Measurements from ENCODE around the gene ATXN7.

The ATXN7 gene

DNA sequence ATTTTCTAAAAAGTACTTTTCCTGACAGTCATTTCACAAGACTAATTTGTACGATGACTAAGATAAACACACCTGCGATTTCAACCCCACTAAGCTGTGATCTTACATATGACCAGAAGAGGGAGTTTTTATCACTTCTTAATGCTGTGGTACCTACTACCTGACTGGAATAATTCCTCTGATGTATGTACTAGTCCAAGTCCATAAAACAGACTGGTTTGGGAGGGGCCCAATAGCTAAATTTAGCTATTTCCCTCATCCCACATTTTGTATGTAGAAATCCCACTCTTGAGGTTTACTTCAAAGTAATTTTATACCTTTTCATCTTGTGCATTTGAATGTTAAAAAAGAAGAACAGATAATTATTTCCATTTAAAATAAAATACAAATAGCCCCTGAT, 98.2 kb downstream of the ATXN7 start:
- in situ Hi-C loops (cut with MboI; ENCODE audit: low sequenced_read_pairs): no loop called here

DNA sequence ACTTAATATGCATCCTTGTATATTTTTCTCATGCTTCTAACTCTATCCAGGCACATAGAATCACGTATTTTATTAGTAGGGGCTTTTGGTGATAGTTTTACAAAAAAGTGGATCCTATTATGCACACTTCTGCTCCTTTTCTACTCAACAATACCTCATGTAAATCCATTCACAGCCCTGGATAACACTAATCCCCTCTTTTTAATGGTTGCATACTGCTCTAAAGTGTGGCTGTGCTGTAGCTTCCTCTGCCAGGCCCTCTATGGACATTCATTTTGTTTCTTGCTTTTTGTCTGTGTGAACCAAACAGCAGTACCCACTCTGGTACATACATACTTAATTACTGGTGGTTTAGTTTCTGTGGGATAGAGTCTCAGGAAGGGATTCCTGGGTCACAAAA, 99.8 kb downstream of the ATXN7 start:
- in situ Hi-C loops (cut with MboI; ENCODE audit: low sequenced_read_pairs): no loop called here

DNA sequence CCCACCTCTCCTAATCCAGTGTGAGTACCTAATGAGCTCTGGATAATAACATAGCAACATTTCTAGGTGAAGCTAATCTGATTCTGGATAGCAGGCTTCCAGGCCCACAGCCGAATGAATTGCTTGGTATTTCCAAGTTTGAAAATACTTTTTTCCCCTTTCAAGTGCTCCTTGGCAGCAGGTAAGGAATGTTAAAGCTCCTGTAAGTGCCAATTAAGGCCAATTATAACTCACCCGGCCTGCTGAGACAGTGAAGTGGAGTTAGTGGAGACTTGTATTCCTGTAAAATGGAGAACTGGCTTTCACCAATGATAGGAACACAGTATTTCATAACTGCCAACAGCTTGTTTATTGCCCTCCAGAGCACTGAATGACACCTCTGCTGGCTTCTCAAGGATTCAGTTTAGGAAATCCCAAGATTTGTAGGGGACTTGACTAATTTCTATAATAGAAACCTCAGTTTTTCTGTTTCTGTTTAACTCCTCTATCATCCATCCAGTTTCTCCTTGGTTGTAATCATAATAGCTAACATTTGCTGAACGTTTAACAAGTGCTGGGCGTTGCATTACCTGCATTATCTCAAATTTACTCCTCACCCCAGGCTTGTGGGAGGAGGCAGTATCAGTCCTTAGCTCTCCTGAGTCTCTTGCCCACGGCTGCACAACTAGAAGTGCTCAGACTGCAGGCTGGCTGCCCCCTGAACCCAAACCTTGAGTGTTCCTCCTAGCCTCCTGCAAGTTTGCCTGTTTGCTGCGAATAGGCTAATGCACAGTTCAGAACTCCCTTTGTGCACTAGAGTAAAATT, 101.2 kb downstream of the ATXN7 start:
- in situ Hi-C loops (cut with MboI; ENCODE audit: low sequenced_read_pairs): no loop called here

DNA sequence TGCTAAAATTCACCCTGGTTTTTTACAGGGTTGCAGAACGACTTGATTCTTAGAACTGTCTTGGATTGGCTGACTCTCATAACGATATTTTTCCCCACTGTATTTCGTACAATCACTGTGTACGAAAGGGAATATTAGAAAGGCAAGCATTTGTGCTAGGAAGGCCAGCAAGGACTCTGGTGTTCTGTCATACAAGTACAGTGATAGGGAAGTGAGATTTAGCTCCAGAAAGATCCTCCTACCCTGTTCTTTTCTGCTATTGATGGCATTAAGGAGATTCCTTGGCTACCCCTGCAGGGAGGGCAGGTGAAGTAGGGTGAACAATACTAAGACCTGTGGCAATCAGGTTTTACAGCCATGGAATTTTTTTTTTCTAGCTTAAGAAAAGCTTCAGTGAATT, 102.3 kb downstream of the ATXN7 start:
- in situ Hi-C loops (cut with MboI; ENCODE audit: low sequenced_read_pairs): no loop called here

DNA sequence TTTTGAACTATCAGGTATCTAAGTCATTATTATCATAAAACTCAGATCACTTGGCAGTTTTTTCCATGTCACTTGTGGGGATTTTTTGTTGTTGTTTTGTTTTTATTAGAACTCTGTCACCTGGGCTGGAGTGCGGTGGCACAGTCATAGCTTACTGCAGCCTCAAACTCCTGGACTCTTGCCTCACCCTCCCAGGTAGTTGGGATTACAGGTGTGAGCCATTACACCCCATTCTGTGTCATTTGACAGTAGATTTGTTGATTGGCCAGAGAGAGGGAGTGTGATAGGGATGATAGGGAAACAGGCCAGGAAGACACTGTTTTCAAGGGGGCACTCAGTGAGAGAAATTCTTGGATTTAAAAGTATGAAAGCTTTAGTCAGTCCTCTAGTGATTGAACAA, 103.2 kb downstream of the ATXN7 start:
- in situ Hi-C loops (cut with MboI; ENCODE audit: low sequenced_read_pairs): no loop called here

DNA sequence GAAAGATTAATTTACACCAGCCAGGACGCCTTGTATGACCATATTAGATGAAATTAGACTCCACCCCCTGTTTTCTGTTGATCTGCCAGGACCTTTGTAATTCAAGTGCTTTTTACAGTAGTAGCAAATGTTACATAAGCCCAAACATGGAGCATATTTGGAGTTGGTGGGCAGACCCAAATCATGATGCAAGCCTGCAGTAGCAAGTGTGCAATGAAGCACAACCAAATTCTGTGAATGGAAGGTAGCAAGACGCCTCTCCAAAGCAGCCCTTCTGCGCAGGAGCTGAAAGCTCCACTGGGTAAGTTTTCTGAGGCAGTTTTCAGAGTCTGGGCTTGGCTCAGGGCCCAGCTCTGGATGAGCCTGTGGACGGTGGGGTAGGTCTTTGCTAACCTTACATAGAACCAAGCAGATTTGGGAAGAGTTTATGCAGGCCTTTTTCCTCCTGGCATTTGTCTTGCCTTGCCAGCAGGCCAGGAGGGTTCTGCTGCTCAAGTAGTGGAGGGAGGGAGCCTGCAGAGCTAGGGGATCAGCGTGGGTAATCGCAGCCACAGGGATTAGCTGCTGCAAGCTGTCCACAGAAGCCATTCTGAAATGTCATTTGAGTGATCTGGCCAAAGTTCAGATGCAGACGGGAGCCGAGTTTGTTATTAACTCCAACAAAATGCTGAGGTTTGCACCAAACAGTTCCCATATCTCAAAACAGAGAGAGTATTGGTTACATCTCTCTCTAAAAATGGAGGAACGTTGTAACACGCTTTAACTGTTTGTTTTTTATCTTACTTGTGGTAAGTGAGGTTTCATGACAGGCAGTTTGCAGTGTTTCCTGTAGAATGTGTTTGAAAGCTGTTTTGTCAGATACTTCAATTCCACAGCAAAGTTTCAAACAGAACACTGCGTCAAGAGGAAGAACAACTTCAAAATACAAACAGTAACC, 104.3 kb downstream of the ATXN7 start:
- in situ Hi-C loops (cut with MboI; ENCODE audit: low sequenced_read_pairs): no loop called here

DNA sequence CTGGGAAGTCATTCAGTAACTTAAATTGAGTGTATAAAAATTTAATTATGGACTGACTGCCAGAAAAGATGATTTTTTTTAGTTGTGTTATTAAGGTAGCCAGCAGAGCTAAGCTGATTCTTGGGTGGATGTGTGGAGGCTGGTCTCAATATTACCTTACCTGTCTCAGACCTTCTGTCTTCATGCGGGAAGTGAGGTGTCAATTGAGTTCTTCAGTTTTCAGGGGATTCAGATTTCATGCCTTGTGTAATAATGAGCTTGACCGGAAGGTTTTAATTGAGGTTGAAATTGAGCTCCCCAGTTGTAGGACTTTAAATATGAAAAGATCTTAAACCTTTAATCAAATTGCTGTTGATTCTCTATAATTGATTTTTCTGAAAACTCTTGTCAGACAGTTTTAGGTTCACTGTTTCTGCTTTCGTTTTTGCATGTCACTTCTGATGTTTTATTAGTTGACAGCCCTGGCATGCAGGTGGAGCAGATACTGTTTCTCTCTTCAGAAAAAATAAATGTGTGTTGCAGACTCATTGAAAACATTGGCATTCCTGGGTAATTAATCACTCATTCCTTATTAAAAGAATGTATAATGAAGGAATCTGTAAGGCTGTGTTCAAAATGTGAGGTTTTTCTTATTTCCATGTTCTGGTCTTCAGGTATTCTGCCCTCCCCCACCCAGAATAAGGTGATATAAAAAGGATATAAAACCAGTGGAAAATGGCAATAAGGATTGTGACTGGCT, 105.1 kb downstream of the ATXN7 start:
- in situ Hi-C loops (cut with MboI; ENCODE audit: low sequenced_read_pairs): no loop called here

DNA sequence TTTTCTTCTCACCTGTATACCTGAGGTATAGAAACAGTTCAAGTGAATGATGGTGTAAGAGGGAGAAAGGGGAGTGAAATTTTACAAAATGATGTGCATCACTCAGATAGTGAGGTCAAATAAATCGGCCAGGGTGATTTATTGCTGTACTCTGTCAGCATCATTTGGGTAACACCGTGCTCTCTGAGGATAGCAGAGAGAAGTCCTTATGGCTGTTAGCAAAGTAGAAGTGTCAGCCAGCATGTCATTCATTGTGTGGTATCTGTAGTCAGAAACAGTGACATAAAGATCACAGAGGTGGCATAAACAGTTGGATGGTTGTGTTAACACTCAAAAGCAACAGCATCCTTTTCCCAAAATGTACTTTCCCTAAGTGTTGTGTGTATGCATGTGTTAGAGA, 106.2 kb downstream of the ATXN7 start:
- in situ Hi-C loops (cut with MboI; ENCODE audit: low sequenced_read_pairs): no loop called here

DNA sequence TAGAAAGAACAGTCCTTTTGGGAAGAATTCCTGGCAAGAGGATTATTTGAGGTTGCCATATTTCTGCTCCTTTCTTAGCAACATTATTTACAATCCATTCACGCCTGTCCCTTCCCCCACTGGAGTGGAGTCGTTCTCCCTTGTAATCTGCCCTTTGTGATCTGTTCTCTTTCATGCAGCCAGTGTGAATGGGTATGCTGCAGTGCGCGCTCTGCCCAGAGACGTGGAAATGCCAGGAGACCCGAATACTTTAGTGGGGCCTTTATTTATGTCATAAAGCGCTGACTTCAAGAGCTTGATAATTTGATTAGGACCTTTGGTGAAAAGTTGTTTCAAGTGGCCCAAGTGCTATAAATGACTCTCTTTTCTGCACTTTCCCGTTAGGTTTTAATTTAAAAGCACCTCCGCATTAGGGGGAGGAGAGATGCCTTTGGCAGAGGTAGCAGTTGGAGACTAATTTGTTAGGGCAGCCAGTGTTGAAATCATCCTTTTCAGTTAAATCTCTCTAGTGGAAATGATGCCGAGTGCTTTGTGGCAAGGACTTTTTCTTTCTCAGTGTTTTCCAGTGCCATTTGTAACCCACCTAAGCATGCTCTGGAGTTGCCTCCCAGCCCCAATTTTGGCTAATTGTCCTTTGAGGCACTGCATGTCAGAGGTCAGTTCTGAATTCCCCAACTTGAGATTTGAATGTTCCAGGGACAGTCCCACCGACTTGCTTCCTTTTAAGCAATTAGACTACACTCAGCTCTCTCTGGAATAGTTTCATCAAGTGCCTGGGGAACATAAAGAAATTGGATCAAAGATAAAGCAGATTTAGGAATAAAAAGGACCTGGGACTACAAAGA, 107.2 kb downstream of the ATXN7 start:
- in situ Hi-C loops (cut with MboI; ENCODE audit: low sequenced_read_pairs): no loop called here

DNA sequence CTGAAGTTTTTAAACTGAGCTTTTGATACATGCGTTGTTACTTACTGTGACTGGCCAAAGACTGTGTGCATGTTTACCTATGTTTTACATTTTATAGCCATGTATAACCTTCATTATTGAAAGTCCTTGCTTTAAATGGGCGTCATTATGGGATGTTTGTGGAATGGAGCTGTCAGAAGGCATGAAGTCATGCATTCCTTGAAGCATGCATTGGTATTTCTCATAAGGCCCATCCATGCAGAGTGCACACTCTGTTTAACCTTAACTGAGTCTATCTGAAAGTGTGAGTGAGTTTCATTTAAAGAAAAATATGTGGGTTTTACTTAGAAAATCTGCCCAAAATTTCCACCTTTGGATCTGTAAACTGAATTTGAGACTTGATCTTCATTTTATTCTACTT, 108.5 kb downstream of the ATXN7 start:
- in situ Hi-C loops (cut with MboI; ENCODE audit: low sequenced_read_pairs): no loop called here

DNA sequence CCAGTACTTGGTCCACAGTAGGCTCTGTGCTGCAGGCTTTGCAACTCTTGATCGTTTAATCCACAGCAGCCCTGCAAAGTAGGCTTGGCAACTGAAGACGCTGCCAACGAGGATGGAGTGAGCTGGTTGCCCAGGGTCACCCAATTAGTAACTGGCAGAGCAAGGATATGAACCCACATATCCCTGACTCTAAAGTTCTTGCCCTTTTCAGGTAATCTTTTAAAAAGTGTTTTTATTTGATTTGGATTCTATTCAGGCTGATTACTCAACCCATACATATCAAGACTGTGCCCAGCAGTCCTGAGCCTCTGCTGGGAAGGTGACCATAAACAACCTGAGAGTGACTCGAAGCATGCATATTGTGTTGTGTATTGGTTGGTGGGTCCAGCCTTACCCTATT, 109.3 kb downstream of the ATXN7 start:
- in situ Hi-C loops (cut with MboI; ENCODE audit: low sequenced_read_pairs): no loop called here

DNA sequence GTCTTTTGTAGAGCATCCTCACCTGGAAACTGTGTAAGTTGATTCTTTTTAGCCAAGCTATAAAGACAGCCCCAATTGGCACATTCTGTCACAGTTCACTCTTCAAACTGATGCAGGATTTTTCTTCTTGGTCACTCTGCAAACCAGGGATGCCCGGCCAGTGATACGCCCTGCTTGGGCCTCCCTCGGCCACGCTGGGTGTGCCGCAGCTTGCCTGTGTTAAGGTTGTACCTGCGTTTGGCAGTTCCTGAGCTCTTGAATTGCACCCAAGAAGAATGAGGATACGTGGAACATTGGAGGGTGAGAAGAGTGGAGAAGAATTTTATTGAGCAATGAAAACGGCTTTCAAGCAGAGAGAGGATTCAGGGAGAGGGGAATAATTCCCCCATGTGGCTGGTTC, 109.7 kb downstream of the ATXN7 start:
- in situ Hi-C loops (cut with MboI; ENCODE audit: low sequenced_read_pairs): no loop called here

DNA sequence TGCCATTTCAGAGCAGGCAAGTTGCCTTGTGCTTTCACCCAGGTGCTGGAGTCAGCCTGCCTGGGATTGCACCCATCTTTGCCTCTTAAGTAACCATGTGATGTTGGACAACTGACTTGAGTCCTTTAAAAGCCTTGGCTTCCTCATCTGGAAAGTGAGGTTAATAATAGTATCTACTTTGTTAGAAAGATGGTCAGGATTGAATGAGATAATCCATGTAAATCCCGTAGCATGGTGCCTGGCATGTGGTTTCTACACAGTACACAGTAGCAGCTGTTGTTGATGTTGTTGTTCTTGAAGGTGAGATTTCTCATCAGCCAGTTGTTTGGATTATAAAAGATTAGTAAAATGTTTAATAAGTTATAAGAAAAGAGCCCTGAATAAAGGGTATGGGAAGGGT, 110.8 kb downstream of the ATXN7 start:
- in situ Hi-C loops (cut with MboI; ENCODE audit: low sequenced_read_pairs): no loop called here

DNA sequence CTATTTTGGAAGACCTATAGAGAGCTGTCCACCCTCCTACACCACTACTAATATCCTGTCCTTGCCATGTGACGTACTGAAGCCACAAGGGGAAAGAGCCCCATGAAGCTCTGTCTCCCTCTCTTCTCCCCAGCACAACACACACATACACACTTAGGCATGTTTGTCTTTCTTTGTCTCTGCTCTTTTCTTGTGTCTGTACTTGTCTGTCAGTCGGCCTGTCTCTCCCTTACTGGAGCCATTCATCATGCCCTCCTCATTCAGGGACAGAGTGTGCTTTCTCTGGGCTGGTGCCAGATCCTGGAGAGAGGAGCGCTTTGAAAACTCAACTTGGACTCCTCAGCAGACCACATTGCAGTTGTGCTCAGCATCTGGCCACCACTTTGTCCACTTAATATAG, 112.1 kb downstream of the ATXN7 start:
- in situ Hi-C loops (cut with MboI; ENCODE audit: low sequenced_read_pairs): no loop called here

DNA sequence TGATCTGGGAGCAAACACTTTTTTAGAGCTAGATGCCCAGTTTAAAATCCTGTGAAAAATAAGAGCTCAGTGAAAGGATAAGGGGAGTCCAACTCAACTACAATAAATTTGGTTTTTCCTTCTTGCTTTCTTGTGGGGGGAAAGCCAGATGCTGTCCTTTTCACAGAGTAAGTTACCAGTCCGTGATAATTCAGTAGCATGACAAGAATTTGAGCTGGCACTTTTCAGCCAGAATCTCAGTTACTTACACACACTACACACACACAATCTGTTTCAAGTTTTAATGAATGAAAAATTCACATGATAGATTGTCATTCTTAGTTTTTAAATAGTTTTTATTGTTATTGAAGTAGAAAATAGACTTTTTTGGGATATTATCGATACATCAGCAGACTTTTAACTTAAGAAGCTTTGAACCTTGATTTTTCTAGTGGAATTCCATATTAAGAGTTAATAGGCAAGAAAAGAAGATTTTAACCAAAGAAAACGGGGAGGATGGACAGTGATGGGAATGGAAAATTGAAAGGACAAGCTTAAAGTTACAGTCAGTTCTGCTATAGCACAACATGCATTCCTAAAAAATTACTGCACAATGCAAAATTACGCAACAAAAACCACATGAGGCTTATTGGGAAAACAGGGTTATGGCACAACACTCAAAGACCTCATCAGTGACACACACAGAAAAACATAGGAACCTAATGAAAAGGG, 112.6 kb downstream of the ATXN7 start:
- in situ Hi-C loops (cut with MboI; ENCODE audit: low sequenced_read_pairs): no loop called here

DNA sequence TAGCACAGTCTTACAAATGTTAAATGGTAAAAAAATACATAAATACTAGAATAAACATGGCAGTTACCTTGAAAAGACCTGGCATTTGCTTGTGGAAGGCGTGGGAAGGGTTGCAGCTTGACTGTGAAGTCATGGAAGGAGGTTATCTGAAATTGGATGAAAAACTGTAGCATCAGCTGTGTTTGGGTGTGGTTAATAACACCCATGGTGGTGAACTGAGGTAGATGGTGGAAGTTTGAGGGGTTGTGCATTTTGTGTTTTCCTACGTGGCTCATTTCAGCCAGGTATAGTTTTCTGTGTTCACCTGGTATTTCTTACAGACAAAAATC, 113.2 kb downstream of the ATXN7 start:
- in situ Hi-C loops (cut with MboI; ENCODE audit: low sequenced_read_pairs): no loop called here

DNA sequence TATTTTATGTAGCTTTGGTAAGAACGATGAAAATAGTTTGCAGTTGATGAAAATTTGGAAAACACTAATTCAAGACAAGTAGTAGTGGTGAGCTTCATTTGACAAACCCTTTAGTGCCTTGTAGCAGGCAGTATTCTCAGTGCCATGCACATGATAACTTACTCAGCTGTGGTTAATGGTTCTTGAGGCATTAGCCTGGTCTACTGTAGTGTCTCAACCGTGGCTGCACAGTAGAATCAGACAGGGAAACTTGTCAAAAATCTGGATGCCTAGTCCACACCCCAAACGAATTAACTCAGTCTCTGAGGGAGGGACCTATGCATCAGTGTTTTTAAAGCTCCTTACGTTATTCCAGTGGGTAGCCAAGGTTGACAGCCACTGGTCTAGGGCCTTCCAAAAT, 114.2 kb downstream of the ATXN7 start:
- in situ Hi-C loops (cut with MboI; ENCODE audit: low sequenced_read_pairs): no loop called here

DNA sequence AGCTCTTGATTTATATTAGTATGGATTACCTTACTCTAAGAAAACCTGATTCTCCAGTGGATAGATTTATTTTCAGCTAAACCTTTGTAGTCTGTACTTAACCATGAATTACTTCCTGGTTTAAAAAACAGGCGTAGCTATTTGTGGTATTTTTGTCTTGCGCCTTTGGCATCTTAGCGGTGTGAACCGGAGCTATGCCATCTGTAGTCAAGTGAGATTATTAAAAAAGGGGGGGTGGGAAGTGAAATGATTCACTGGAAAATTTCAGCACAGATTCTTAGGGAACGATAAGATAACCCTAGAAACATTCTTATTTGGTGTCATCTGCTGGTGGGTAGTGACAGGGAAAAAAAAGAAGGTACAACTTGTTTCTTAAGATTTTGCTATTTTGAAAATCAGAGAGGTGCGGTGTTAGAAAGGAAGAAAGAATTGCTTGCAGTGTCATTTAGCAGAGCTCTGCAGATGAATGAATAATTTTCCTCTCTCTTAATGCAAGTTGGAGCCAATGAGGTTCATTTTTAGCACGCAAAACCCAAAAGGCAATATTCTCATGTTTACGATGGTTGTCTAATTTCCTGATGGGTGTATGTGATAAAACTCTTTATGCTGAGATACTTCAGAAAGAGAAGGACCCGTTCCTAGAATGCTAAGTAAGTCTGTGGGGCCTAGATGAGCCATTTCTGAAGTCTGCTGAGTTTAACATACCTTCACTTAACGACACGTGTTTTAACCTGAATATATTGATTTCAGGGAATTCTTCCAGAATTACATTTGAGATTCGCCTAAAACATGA, 115.6 kb downstream of the ATXN7 start:
- in situ Hi-C loops (cut with MboI; ENCODE audit: low sequenced_read_pairs): no loop called here

DNA sequence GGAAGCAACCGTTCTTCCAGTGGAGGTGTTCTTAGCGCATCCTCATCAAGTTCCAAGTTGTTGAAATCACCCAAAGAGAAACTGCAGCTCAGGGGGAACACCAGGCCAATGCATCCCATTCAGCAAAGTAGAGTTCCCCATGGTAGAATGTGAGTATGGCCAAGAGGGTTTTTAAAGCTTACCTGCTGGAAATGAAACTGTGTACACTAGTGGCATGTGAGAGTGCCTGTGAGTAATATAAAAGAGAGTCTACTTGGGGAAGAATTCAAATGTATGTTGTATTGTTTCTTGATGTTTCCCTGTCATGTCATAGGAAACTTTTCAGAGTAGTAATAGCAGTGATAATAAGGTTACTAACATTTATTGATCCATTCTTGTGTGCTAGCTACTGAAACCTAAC, 116.4 kb downstream of the ATXN7 start:
- in situ Hi-C loops (cut with MboI; ENCODE audit: low sequenced_read_pairs): no loop called here

All from HL-60/S4 (cell line).